GM12878 (cell line): ENCODE data around the gene METTL16. TPM values are rescaled to one million over a fixed set of nuclear protein-coding genes. Genes with fewer than 3 reads are reported as not detected.

Source experiments
- ATAC-seq: fragments of 200-7000 bp; cut with Tn5 transposase; 3 replicates; pipeline ENCODE4 v1.9.1; 2020; ENCODE audit warnings: mild to moderate bottlenecking, moderate library complexity
- BruUV-seq: library from RNA; stranded (reverse); fragments of 400-500 nt; replicated peaks from 2 replicates; lab custom pipeline; 2021; lab: Mats Ljungman, UMichigan
- CTCF ChIA-PET: fragments of 300-600 bp; sonication (Branson Sonifier 250); formaldehyde crosslinking; extraction: SDS; loops from one replicate; lab custom pipeline; 2021; ENCODE audit warnings: inconsistent platforms; lab: Yijun Ruan, JAX
- POLR2A ChIA-PET: fragments of 350-600 bp; formaldehyde crosslinking; extraction: SDS; loops from one replicate; lab custom pipeline; 2021; ENCODE audit warnings: inconsistent platforms; lab: Charles Lee
- RAD21 ChIA-PET: fragments of 300-600 bp; sonication (Branson Sonifier 250); formaldehyde crosslinking; loops from one replicate; lab custom pipeline; 2023; ENCODE audit warnings: antibody characterized with exemption; ENCODE audit not compliant: unreplicated experiment; lab: Charles Lee
- SMC1A ChIA-PET: fragments of 300-600 bp; sonication (Branson Sonifier 250); formaldehyde crosslinking; loops from one replicate; lab custom pipeline; 2023; ENCODE audit not compliant: unreplicated experiment, uncharacterized antibody; lab: Charles Lee
- DNase-seq: peaks from one replicate; pipeline ENCODE4 v3.0.0-alpha.2; 2011; ENCODE audit warnings: low read depth, low spot score
- FAIRE-seq: peaks from 3 replicates; lab custom pipeline; 2011; peaks lifted over from hg19 to GRCh38; lab: Jason Lieb, UNC
- H2AFZ ChIP-seq: 2 replicates; pipeline ENCODE4 v1.6.0; 2011; ENCODE audit warnings: low read depth, low read length, control low read depth; ENCODE audit not compliant: control insufficient read depth
- H3K27ac ChIP-seq: 2 replicates; pipeline ENCODE4 v1.5.1; 2011; ENCODE audit warnings: control low read depth; ENCODE audit not compliant: control insufficient read depth, insufficient read depth
- H3K27me3 ChIP-seq, 2 experiments: replicated peaks in 1 of 2; 2 replicates each; pipeline versions ENCODE4 v1.6.0 to v1.6.1; 2011; ENCODE audit warnings: low read length in 1 of 2; ENCODE audit not compliant: control insufficient read depth in 2 of 2, insufficient read depth in 2 of 2
- H3K36me3 ChIP-seq, 2 experiments: 2 replicates each; pipeline ENCODE4 v1.5.1; 2011; ENCODE audit warnings: low read length in 1 of 2; ENCODE audit not compliant: control insufficient read depth in 2 of 2, insufficient read depth in 2 of 2
- H3K4me1 ChIP-seq: 2 replicates; pipeline ENCODE4 v1.6.1; 2011; ENCODE audit warnings: mild to moderate bottlenecking, low read length, moderate library complexity, mixed read lengths; ENCODE audit not compliant: control insufficient read depth, insufficient read depth
- H3K4me2 ChIP-seq: 2 replicates; pipeline ENCODE4 v1.6.0; 2011; ENCODE audit warnings: control low read depth; ENCODE audit not compliant: control insufficient read depth, insufficient read depth
- H3K4me3 ChIP-seq: fragments of 200-600 bp; sonication (generic); 2 replicates; pipeline ENCODE4 v1.5.1; 2016
- H3K79me2 ChIP-seq: 2 replicates; pipeline ENCODE4 v1.6.0; 2011; ENCODE audit warnings: low read length; ENCODE audit not compliant: control insufficient read depth, insufficient read depth
- H3K9ac ChIP-seq: 2 replicates; pipeline ENCODE4 v1.8.0; 2011; ENCODE audit warnings: low read length, control low read depth, mixed read lengths; ENCODE audit not compliant: control insufficient read depth, insufficient read depth
- H3K9me3 ChIP-seq: replicated peaks from 3 replicates; pipeline ENCODE4 v1.5.1; 2011; ENCODE audit warnings: mild to moderate bottlenecking, low read length; ENCODE audit not compliant: control insufficient read depth, insufficient read depth
- H4K20me1 ChIP-seq: 2 replicates; pipeline ENCODE4 v1.6.0; 2011; ENCODE audit not compliant: control insufficient read depth, insufficient read depth
- BRCA1 ChIP-seq: IDR thresholded peaks from 2 replicates; pipeline ENCODE4 v1.6.1; 2011; ENCODE audit warnings: low read depth, low read length, improper control_type of control experiment
- CBX3 ChIP-seq: fragments of 200-600 bp; sonication (generic); IDR thresholded peaks from 2 replicates; pipeline ENCODE4 v1.6.1; 2016; ENCODE audit warnings: low read depth, borderline replicate concordance
- CHD1 ChIP-seq: IDR thresholded peaks from 2 replicates; pipeline ENCODE4 v1.6.1; 2012; ENCODE audit warnings: low read depth, low read length, improper control_type of control experiment
- CHD2 ChIP-seq: IDR thresholded peaks from 2 replicates; pipeline ENCODE4 v1.6.1; 2011; ENCODE audit warnings: low read depth, low read length, improper control_type of control experiment, borderline replicate concordance
- ETV6 ChIP-seq, 2 experiments: fragments of 450-650 bp in 1 of 2; IDR thresholded peaks in 1 of 2; conservative IDR thresholded peaks in 1 of 2; 2 replicates each; pipeline ENCODE4 v1.6.1; 2014; ENCODE audit warnings: antibody characterized with exemption in 1 of 2, borderline replicate concordance in 1 of 2, low read depth in 1 of 2, mild to moderate bottlenecking in 1 of 2, moderate library complexity in 1 of 2
- EZH2 ChIP-seq: IDR thresholded peaks from 2 replicates; pipeline ENCODE4 v1.6.1; 2012; ENCODE audit warnings: low read depth, mild to moderate bottlenecking, control low read depth, inconsistent platforms, low read length, borderline replicate concordance; ENCODE audit not compliant: control insufficient read depth
- GATAD2B ChIP-seq: fragments of 450-650 bp; conservative IDR thresholded peaks from 2 replicates; pipeline ENCODE4 v1.6.1; 2017; ENCODE audit warnings: low read depth, mild to moderate bottlenecking, moderate library complexity
- IKZF1 ChIP-seq: fragments of 450-650 bp; conservative IDR thresholded peaks from 2 replicates; pipeline ENCODE4 v1.6.1; 2017; ENCODE audit warnings: antibody characterized with exemption, mild to moderate bottlenecking
- MAX ChIP-seq: IDR thresholded peaks from 2 replicates; pipeline ENCODE4 v1.6.1; 2012; ENCODE audit warnings: low read depth, low read length, improper control_type of control experiment
- MEF2A ChIP-seq: IDR thresholded peaks from 2 replicates; pipeline ENCODE4 v1.6.1; 2011; ENCODE audit warnings: low read depth, mild to moderate bottlenecking, low read length, moderate library complexity; ENCODE audit not compliant: insufficient read depth
- NFYB ChIP-seq: IDR thresholded peaks from 2 replicates; pipeline ENCODE4 v1.6.1; 2011; ENCODE audit warnings: low read depth, mild to moderate bottlenecking, low read length, improper control_type of control experiment, moderate library complexity; ENCODE audit not compliant: insufficient read depth
- RFX5 ChIP-seq: IDR thresholded peaks from 2 replicates; pipeline ENCODE4 v1.6.1; 2011; ENCODE audit warnings: low read depth, low read length, improper control_type of control experiment
- RUNX3 ChIP-seq: IDR thresholded peaks from 2 replicates; pipeline ENCODE4 v1.6.1; 2012; ENCODE audit warnings: low read length, inconsistent platforms
- STAT1 ChIP-seq: fragments of 450-650 bp; conservative IDR thresholded peaks from 2 replicates; pipeline ENCODE4 v1.6.1; 2014; ENCODE audit warnings: antibody characterized with exemption, mild to moderate bottlenecking
- ZNF24 ChIP-seq: fragments of 450-650 bp; IDR thresholded peaks from 2 replicates; pipeline ENCODE4 v1.6.1; 2017; ENCODE audit warnings: antibody characterized with exemption, mild to moderate bottlenecking
- ZNF622 ChIP-seq: fragments of 450-650 bp; IDR thresholded peaks from 2 replicates; pipeline ENCODE4 v1.6.1; 2017; ENCODE audit warnings: mild to moderate bottlenecking, inconsistent platforms
- WGBS: methylation state at CpG from one replicate; pipeline ENCODE4 v1.1.6; 2016; ENCODE audit warnings: low lambda C conversion rate; ENCODE audit not compliant: insufficient replicate concordance, insufficient coverage; ENCODE audit errors: missing lambda C conversion rate; 5-methylcytosine and 5-hydroxymethylcytosine counted together
- in situ Hi-C: fragments of 300-500 bp; cut with MboI; formaldehyde crosslinking; loops from 9 replicates; pipeline ENCODE4 v1.14.3; 2018; ENCODE audit warnings: mixed read lengths
- intact Hi-C: fragments of 100-400 bp; cut with micrococcal nuclease; formaldehyde crosslinking; loops from one replicate; pipeline ENCODE4 v1.14.2; 2022; ENCODE audit not compliant: unreplicated experiment
- polyA plus RNA-seq, 11 experiments: library from polyadenylated mRNA; depleted of rRNA in 4 of 11; unstranded in 6 of 11; stranded (reverse) in 5 of 11; fragments of >200 nt; fragmentation: Nextera tagmentation in 4 of 11; fragmentation: Illumina TruSeq in 1 of 11; extraction: Ambion mirVana in 4 of 11; extraction: Trizol in 1 of 11; gene quantifications; 1 replicate in 1 of 11; 2 replicates in 10 of 11; pipeline versions ENCODE4 v1.2.1 to v1.2.3, GENCODE V29; 2011 to 2016; ENCODE audit warnings: inconsistent platforms in 2 of 11, missing spikeins in 2 of 11, low read depth in 1 of 11
- total RNA-seq, 4 experiments: library from RNA; depleted of rRNA in 3 of 4; stranded (reverse); fragments of >200 nt in 3 of 4; fragmentation: Illumina TruSeq in 1 of 4; extraction: Trizol in 1 of 4; gene quantifications; 2 replicates each; pipeline versions ENCODE4 v1.2.1 to v1.2.3, GENCODE V29; 2013 to 2021
- TF ChIP-seq, protein P1 (sequence below): fragments of 450-650 bp; conservative IDR thresholded peaks from 2 replicates; pipeline ENCODE4 v1.6.1; 2017; ENCODE audit warnings: mild to moderate bottlenecking, moderate library complexity
- TF ChIP-seq, protein P2 (sequence below): IDR thresholded peaks from 2 replicates; pipeline ENCODE4 v1.6.1; 2011; ENCODE audit warnings: borderline replicate concordance, low read depth, mild to moderate bottlenecking, moderate library complexity, low read length; ENCODE audit not compliant: insufficient read depth, poor library complexity, severe bottlenecking

Gene METTL16
- total and polyA plus RNA-seq, 10 of the 15 experiments (the other 5 are each of a cell fraction or from before 2014, with no cell fraction given), result 15.6 to 34.3 (median 23.7) TPM

GRCh38 chr17:2399572-2400473 is 111.9 kb downstream of the METTL16 start:
- Histone ChIP-seq H3K4me2 (peak overlapping the region; percentile 99), H4K20me1 (no peaks in the 10 kb centered on the region), H3K36me3 (no peaks in the 10 kb centered on the region; a peak in 1 of 4 replicates), H3K9ac (peak overlapping the region; percentile 76), H3K4me3 (peak overlapping the region; percentile 98), H3K27ac (peak overlapping the region; percentile 95), H3K79me2 (peaks cover 20% of the 10 kb centered on the region), H3K9me3 (no peaks in the 10 kb centered on the region), H2AFZ (peak overlapping the region; percentile 88), H3K27me3 (no peaks in the 10 kb centered on the region), H3K4me1 (peaks cover 21% of the 10 kb centered on the region)
- ChIA-PET RAD21 (interaction anchor here (0.6 to 6.7 kb wide), 3 partner anchors 16 to 63 kb away, joined by 4 to 54 read pairs (median 6); partner anchors contain the start of genes SGSM2 and TSR1), CTCF (interaction anchor here (9.8 kb wide), 1 partner anchor 18 kb away, joined by 105 read pairs; no protein-coding TSS in a partner anchor), POLR2A (interaction anchor here (0.5 to 1.2 kb wide), 5 partner anchors 16 to 683 kb away, joined by 3 to 6 read pairs (median 3); no protein-coding TSS in a partner anchor), SMC1A (interaction anchor here (1.0 to 1.9 kb wide), 3 partner anchors 16 to 35 kb away, joined by 3 to 8 read pairs (median 3); no protein-coding TSS in a partner anchor)
- peak; percentile 60 for DNase-seq
- WGBS, result under 1% methylated on average over 79 of the region's 82 CpGs
- intact Hi-C loops (loop anchor here (10.0 kb wide), 1 partner anchor 195 kb away; the partner anchor contains the start of gene PAFAH1B1), in situ Hi-C loops (loop anchor here (25.0 kb wide), 1 partner anchor 612 kb away; no protein-coding TSS in a partner anchor)
- no TSS peak for BruUV-seq
- peak; percentile 74 for ATAC-seq
- FAIRE-seq, result peak; percentile 91
- TF ChIP-seq ETV6 (conservative IDR thresholded peaks at IDR 0.05 in 1 of 2, IDR thresholded peaks at IDR 0.05 in 1 of 2; ENCODE audit: borderline replicate concordance in 1 of 2, low read depth in 1 of 2) (no peak), IKZF1 (peak; percentile 79), ZNF24 (no peak), CHD1 (no peak), GATAD2B (peak; percentile 26; the same call in 1 of the 2 replicates), RUNX3 (0 out of 2 replicates have a peak, but pooled peaks have one; percentile 14), STAT1 (no peak), NFYB (0 out of 2 replicates have a peak, but pooled peaks have one; percentile 17), MAX (peak; percentile 95), EZH2 (no peak), BRCA1 (no peak), RFX5 (peak; percentile 20; the same call in 1 of the 2 replicates), ZNF622 (no peak), CBX3 (no peak), MEF2A (no peak), CHD2 (peak; percentile 71; the same call in 1 of the 2 replicates)
- TF ChIP-seq, protein P1, sequence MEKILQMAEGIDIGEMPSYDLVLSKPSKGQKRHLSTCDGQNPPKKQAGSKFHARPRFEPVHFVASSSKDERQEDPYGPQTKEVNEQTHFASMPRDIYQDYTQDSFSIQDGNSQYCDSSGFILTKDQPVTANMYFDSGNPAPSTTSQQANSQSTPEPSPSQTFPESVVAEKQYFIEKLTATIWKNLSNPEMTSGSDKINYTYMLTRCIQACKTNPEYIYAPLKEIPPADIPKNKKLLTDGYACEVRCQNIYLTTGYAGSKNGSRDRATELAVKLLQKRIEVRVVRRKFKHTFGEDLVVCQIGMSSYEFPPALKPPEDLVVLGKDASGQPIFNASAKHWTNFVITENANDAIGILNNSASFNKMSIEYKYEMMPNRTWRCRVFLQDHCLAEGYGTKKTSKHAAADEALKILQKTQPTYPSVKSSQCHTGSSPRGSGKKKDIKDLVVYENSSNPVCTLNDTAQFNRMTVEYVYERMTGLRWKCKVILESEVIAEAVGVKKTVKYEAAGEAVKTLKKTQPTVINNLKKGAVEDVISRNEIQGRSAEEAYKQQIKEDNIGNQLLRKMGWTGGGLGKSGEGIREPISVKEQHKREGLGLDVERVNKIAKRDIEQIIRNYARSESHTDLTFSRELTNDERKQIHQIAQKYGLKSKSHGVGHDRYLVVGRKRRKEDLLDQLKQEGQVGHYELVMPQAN, result peak; percentile 96
- TF ChIP-seq, protein P2, sequence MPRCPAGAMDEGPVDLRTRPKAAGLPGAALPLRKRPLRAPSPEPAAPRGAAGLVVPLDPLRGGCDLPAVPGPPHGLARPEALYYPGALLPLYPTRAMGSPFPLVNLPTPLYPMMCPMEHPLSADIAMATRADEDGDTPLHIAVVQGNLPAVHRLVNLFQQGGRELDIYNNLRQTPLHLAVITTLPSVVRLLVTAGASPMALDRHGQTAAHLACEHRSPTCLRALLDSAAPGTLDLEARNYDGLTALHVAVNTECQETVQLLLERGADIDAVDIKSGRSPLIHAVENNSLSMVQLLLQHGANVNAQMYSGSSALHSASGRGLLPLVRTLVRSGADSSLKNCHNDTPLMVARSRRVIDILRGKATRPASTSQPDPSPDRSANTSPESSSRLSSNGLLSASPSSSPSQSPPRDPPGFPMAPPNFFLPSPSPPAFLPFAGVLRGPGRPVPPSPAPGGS, result no peak
